Stomach (tissue), 4 donors: ENCODE measurements around the gene MSI2.

ENCODE experiments used
- EP300 ChIP-seq: sonication (generic); formaldehyde crosslinking; IDR thresholded peaks from one replicate; pipeline ENCODE4 v1.6.1; 2017; ENCODE audit warnings: antibody characterized with exemption
- POLR2A ChIP-seq, 4 donors: fragments of 450-650 bp; IDR thresholded peaks; one replicate each; pipeline ENCODE4 v1.6.1; 2016; ENCODE audit warnings: antibody characterized with exemption in 4 of 4, control low read depth in 2 of 4, mild to moderate bottlenecking in 1 of 4, moderate library complexity in 1 of 4
- POLR2AphosphoS5 ChIP-seq, 3 donors: sonication (generic); formaldehyde crosslinking; IDR thresholded peaks; one replicate each; pipeline ENCODE4 v1.6.1; 2016; ENCODE audit warnings: antibody characterized with exemption in 3 of 3
- TF ChIP-seq, protein P1 (sequence below), 7 experiments: fragments of 450-650 bp in 4 of 7; fragments of 200-600 bp in 3 of 7; sonication (generic) in 3 of 7; IDR thresholded peaks; one replicate each; pipeline ENCODE4 v1.5.1; 2016 to 2019; ENCODE audit warnings: antibody characterized with exemption in 7 of 7, control low read depth in 2 of 7, mild to moderate bottlenecking in 1 of 7

DNA sequence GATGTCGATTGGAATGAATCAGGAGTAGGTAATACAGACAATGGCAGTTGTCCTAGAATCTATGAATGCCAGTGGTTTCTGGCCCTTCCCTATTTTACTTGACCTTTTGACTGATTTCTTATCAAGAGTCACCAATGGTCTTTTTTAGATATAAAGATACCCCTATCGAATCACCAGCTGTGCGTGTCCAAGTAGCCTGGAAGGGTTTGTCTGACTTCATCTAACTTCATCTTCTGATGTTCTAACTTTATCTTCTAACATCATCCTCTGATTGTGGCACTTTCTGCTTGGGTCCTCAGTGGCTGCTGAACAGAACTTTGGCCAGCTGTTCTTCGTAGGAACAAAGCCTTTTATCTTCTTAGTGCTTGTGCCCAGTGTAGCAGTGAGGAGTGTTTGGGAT lies 129.7 kb downstream of the MSI2 start:
- TF ChIP-seq, protein P1, sequence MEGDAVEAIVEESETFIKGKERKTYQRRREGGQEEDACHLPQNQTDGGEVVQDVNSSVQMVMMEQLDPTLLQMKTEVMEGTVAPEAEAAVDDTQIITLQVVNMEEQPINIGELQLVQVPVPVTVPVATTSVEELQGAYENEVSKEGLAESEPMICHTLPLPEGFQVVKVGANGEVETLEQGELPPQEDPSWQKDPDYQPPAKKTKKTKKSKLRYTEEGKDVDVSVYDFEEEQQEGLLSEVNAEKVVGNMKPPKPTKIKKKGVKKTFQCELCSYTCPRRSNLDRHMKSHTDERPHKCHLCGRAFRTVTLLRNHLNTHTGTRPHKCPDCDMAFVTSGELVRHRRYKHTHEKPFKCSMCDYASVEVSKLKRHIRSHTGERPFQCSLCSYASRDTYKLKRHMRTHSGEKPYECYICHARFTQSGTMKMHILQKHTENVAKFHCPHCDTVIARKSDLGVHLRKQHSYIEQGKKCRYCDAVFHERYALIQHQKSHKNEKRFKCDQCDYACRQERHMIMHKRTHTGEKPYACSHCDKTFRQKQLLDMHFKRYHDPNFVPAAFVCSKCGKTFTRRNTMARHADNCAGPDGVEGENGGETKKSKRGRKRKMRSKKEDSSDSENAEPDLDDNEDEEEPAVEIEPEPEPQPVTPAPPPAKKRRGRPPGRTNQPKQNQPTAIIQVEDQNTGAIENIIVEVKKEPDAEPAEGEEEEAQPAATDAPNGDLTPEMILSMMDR (IDR thresholded peaks at IDR 0.05) = no peak
- TF ChIP-seq POLR2A (IDR thresholded peaks at IDR 0.05) (no peak), POLR2AphosphoS5 (IDR thresholded peaks at IDR 0.05) (no peak), EP300 (no peak)
